HCT116 (cell line): ENCODE results near the gene COX10. TPM values are rescaled to one million over a fixed set of nuclear protein-coding genes. Genes with fewer than 3 reads are reported as not detected.

Experiments used
- ATAC-seq: fragments of 200-7000 bp; cut with Tn5 transposase; 2 replicates; pipeline ENCODE4 v1.9.1; 2020; ENCODE audit warnings: mild to moderate bottlenecking, moderate library complexity
- BruUV-seq: library from RNA; stranded (reverse); fragments of 400-500 nt; replicated peaks from 2 replicates; lab custom pipeline; 2021; lab: Mats Ljungman, UMichigan
- CTCF ChIA-PET: fragments of 300-600 bp; sonication (Branson Sonifier 250); formaldehyde crosslinking; loops from one replicate; lab custom pipeline; 2021; ENCODE audit warnings: antibody characterized with exemption; lab: Charles Lee
- POLR2A ChIA-PET: fragments of 300-600, 350-600 bp; sonication (Branson Sonifier 250); formaldehyde crosslinking; loops from one replicate; lab custom pipeline; 2021; ENCODE audit warnings: antibody characterized with exemption; lab: Charles Lee
- RAD21 ChIA-PET, 2 experiments: fragments of 300-600 bp; sonication (Branson Sonifier 250); formaldehyde crosslinking; loops; one replicate each; lab custom pipeline; 2023; ENCODE audit warnings: low total read pairs in 2 of 2; ENCODE audit not compliant: uncharacterized antibody in 2 of 2, unreplicated experiment in 2 of 2, low non-redundant PET in 1 of 2; lab: Charles Lee
- DNase-seq: peaks from one replicate; pipeline ENCODE4 v3.0.0-alpha.2; 2010; ENCODE audit warnings: low read depth, low spot score
- H2AFZ ChIP-seq: fragments of 200-600 bp; shearing (Covaris generic), sonication (generic); 2 replicates; pipeline ENCODE4 v1.6.1; 2017; ENCODE audit warnings: low read depth, mixed run types, mixed read lengths, antibody characterized with exemption, low read length; ENCODE audit not compliant: poor library complexity, severe bottlenecking
- H3K27ac ChIP-seq: 2 replicates; pipeline ENCODE4 v1.5.1; 2012; ENCODE audit warnings: low read depth, low read length
- H3K27me3 ChIP-seq: fragments of 200-600 bp; sonication (generic); 2 replicates; pipeline ENCODE4 v1.6.1; 2016; ENCODE audit warnings: mixed run types, low read length, mixed read lengths; ENCODE audit not compliant: insufficient read depth
- H3K36me3 ChIP-seq, 2 experiments: fragments of 200-500 bp in 1 of 2; fragments of 200-600 bp in 1 of 2; sonication (Bioruptor generic) in 1 of 2; sonication (generic) in 1 of 2; 2 replicates each; pipeline versions ENCODE4 v1.5.1 to v1.6.1; 2014 to 2016; ENCODE audit warnings: low read length in 2 of 2, inconsistent platforms in 1 of 2, mixed read lengths in 1 of 2, mixed run types in 1 of 2; ENCODE audit not compliant: insufficient read depth in 2 of 2, control insufficient read depth in 1 of 2
- H3K4me1 ChIP-seq, 2 experiments: fragments of 200-600 bp in 1 of 2; sonication (generic) in 1 of 2; 2 replicates each; pipeline versions ENCODE4 v1.5.1 to v1.6.1; 2012 to 2017; ENCODE audit warnings: low read length in 2 of 2, inconsistent platforms in 1 of 2, mild to moderate bottlenecking in 1 of 2, mixed read lengths in 1 of 2, mixed run types in 1 of 2, moderate library complexity in 1 of 2; ENCODE audit not compliant: insufficient read depth in 2 of 2, control insufficient read depth in 1 of 2
- H3K4me2 ChIP-seq: fragments of 200-600 bp; sonication (generic); 2 replicates; pipeline ENCODE4 v1.6.1; 2017; ENCODE audit warnings: mixed run types, low read length, mixed read lengths
- H3K4me3 ChIP-seq, 2 experiments: fragments of 200-600 bp in 1 of 2; sonication (generic) in 1 of 2; replicated peaks in 1 of 2; 2 replicates each; pipeline ENCODE4 v1.5.1; 2011 to 2016; ENCODE audit warnings: low read length in 2 of 2, control low read depth in 1 of 2, low read depth in 1 of 2, mild to moderate bottlenecking in 1 of 2, mixed read lengths in 1 of 2, mixed run types in 1 of 2
- H3K79me2 ChIP-seq: fragments of 200-600 bp; sonication (generic); 2 replicates; pipeline ENCODE4 v1.6.1; 2017; ENCODE audit warnings: mild to moderate bottlenecking, mixed run types, low read length, moderate library complexity, mixed read lengths; ENCODE audit not compliant: insufficient read depth
- H3K9ac ChIP-seq: fragments of 200-600 bp; sonication (generic); 2 replicates; pipeline ENCODE4 v1.6.1; 2016; ENCODE audit warnings: low read length, mixed read lengths
- H3K9me2 ChIP-seq: fragments of 200-600 bp; sonication (generic), shearing (Covaris generic); 2 replicates; pipeline ENCODE4 v1.6.1; 2017; ENCODE audit warnings: mixed run types, mild to moderate bottlenecking, moderate library complexity; ENCODE audit not compliant: insufficient read depth
- H3K9me3 ChIP-seq, 2 experiments: fragments of 200-500 bp in 1 of 2; fragments of 200-600 bp in 1 of 2; sonication (Bioruptor generic) in 1 of 2; sonication (generic) in 1 of 2; 2 replicates each; pipeline ENCODE4 v1.6.1; 2014 to 2017; ENCODE audit warnings: low read length in 2 of 2, mixed read lengths in 2 of 2, inconsistent platforms in 1 of 2, low read depth in 1 of 2, mild to moderate bottlenecking in 1 of 2, mixed run types in 1 of 2, moderate library complexity in 1 of 2; ENCODE audit not compliant: control insufficient read depth in 1 of 2, insufficient read depth in 1 of 2
- H4K20me1 ChIP-seq: fragments of 200-600 bp; sonication (generic), shearing (Covaris generic); 2 replicates; pipeline ENCODE4 v1.6.1; 2017; ENCODE audit warnings: mixed run types, mild to moderate bottlenecking, moderate library complexity; ENCODE audit not compliant: insufficient read depth
- CEBPB ChIP-seq: IDR thresholded peaks from 2 replicates; pipeline ENCODE4 v1.6.1; 2012; ENCODE audit warnings: low read depth
- EGR1 ChIP-seq: IDR thresholded peaks from 2 replicates; pipeline ENCODE4 v1.6.1; 2012; ENCODE audit warnings: low read depth
- EZH2 ChIP-seq: fragments of 200-600 bp; sonication (generic); IDR thresholded peaks from 2 replicates; pipeline ENCODE4 v1.6.1; 2017; ENCODE audit warnings: antibody characterized with exemption, mixed run types
- EZH2phosphoT487 ChIP-seq: fragments of 200-600 bp; IDR thresholded peaks from 2 replicates; pipeline ENCODE4 v1.6.1; 2018; ENCODE audit warnings: antibody characterized with exemption, borderline replicate concordance
- POLR2A ChIP-seq: IDR thresholded peaks from 2 replicates; pipeline ENCODE4 v1.7.0; 2011; ENCODE audit warnings: borderline replicate concordance; ENCODE audit not compliant: insufficient read depth, insufficient read length; ENCODE audit errors: extremely low read depth
- SIN3A ChIP-seq: IDR thresholded peaks from 2 replicates; pipeline ENCODE4 v1.6.1; 2012; ENCODE audit warnings: low read depth
- SRF ChIP-seq: IDR thresholded peaks from 2 replicates; pipeline ENCODE4 v1.6.1; 2012; ENCODE audit warnings: low read depth
- YY1 ChIP-seq: IDR thresholded peaks from 2 replicates; pipeline ENCODE4 v1.6.1; 2011; ENCODE audit warnings: low read length, low read depth, moderate library complexity, mild to moderate bottlenecking; ENCODE audit not compliant: insufficient replicate concordance; ENCODE audit errors: extremely low read depth
- intact Hi-C: fragments of 100-400 bp; cut with micrococcal nuclease; formaldehyde crosslinking; loops from 2 replicates; pipeline ENCODE4 v1.10.0; 2022
- total RNA-seq: library from RNA; stranded (reverse); gene quantifications from one replicate; pipeline ENCODE4 v1.2.1, GENCODE V29; 2021; ENCODE audit not compliant: unreplicated experiment
- TF ChIP-seq, protein P1 (sequence below): IDR thresholded peaks from 2 replicates; pipeline ENCODE4 v1.6.1; 2012
- TF ChIP-seq, protein P2 (sequence below), 3 experiments: fragments of 200-600 bp in 1 of 3; sonication (generic) in 1 of 3; IDR thresholded peaks in 2 of 3; conservative IDR thresholded peaks in 1 of 3; 2 replicates each; pipeline ENCODE4 v1.5.1; 2012 to 2017; ENCODE audit warnings: low read depth in 2 of 3, low read length in 2 of 3, antibody characterized with exemption in 1 of 3, borderline replicate concordance in 1 of 3, control low read depth in 1 of 3, mild to moderate bottlenecking in 1 of 3, mixed read lengths in 1 of 3, mixed run types in 1 of 3, moderate library complexity in 1 of 3; ENCODE audit not compliant: insufficient read depth in 1 of 3
- TF ChIP-seq, protein P3 (sequence below): IDR thresholded peaks from 2 replicates; pipeline ENCODE4 v1.6.1; 2012; ENCODE audit warnings: low read depth

The COX10 gene
- total RNA-seq, 1 experiment from 2014 or later = 22.4 TPM

DNA sequence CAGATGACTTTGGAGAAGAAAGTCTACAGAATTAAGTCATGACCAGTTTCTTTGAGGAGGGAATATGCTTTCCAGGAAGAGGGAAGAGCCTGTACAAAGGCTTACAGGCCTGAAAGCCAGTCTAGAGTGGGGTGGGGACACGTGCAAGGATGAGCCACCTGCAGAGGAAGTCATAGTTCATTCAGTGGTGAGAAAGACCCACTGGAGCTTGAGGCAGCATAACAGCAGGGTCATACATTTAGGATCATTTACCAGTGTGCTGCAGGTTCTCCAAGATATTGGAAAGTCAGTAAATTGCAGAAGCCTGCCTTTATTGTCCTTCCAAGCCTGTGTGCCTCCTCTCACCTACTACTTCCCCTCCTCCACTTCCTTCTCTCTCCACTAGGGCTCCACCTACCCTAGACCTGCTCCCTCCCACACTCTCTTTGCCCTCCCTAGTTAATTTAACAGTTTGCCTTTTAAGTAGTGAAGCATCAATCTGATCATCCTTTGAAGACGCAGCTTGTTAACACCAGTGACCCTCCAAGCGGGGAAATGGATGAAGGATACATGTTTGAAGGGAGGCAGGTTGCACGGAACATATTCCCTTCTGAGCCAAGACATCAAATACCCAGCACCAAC is 127.2 kb downstream of the COX10 start:
- Histone ChIP-seq H3K4me1 (no peaks in the 10 kb centered on the region), H3K9me3 (no peaks in the 10 kb centered on the region), H3K27ac (no peak overlapping the region), H3K4me3 (no peak overlapping the region), H3K36me3 (no peaks in the 10 kb centered on the region), H3K27me3 (no peaks in the 10 kb centered on the region), H4K20me1 (no peaks in the 10 kb centered on the region), H3K9ac (no peak overlapping the region), H3K9me2 (no peaks in the 10 kb centered on the region), H3K4me2 (no peak overlapping the region), H2AFZ (no peak overlapping the region), H3K79me2 (no peaks in the 10 kb centered on the region)
- ChIA-PET RAD21 (no interaction called here), POLR2A (no interaction called here), CTCF (no interaction called here)
- intact Hi-C loops = no loop called here
- ATAC-seq = peak; percentile 82
- DNase-seq = no peak
- TF ChIP-seq EZH2phosphoT487 (no peak), YY1 (no peak), POLR2A (no peak)
- TF ChIP-seq, protein P1, sequence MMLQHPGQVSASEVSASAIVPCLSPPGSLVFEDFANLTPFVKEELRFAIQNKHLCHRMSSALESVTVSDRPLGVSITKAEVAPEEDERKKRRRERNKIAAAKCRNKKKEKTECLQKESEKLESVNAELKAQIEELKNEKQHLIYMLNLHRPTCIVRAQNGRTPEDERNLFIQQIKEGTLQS = no peak
- TF ChIP-seq, protein P2, sequence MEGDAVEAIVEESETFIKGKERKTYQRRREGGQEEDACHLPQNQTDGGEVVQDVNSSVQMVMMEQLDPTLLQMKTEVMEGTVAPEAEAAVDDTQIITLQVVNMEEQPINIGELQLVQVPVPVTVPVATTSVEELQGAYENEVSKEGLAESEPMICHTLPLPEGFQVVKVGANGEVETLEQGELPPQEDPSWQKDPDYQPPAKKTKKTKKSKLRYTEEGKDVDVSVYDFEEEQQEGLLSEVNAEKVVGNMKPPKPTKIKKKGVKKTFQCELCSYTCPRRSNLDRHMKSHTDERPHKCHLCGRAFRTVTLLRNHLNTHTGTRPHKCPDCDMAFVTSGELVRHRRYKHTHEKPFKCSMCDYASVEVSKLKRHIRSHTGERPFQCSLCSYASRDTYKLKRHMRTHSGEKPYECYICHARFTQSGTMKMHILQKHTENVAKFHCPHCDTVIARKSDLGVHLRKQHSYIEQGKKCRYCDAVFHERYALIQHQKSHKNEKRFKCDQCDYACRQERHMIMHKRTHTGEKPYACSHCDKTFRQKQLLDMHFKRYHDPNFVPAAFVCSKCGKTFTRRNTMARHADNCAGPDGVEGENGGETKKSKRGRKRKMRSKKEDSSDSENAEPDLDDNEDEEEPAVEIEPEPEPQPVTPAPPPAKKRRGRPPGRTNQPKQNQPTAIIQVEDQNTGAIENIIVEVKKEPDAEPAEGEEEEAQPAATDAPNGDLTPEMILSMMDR (IDR thresholded peaks at IDR 0.05 in 2 of 3, conservative IDR thresholded peaks at IDR 0.05 in 1 of 3; ENCODE audit: borderline replicate concordance in 1 of 3, insufficient read depth in 1 of 3, low read depth in 2 of 3, low read length in 2 of 3) = peak in 2 of 3 experiments; percentile 48 to 55; a peak in 4 of 6 replicates
- no TSS peak for BruUV-seq

DNA sequence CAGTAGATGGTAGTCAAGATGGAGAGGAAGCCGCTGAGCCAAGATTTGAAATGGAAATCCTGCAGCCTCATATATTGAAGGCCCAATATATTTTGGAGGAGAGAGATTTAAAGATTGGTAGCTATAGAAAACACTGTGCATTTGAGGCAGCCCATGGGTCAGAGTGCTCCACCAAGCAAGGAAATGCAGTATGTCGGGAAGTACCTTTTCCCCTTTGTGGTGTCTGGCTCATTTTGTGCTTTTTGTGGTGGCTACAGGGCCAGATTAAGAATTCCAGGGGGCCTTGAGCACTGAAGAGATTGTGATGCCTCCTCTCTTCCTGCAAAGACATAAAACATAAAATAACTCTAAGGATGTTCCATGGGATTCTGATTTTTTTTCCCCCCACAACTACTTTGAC is 127.8 kb downstream of the COX10 start:
- DNase-seq (no peak), ATAC-seq (no peak)
- no peak overlapping the region for H3K27ac ChIP-seq
- no TSS peak for BruUV-seq
- no peaks in the 10 kb centered on the region for H3K9me2 ChIP-seq
- no peaks in the 10 kb centered on the region for H3K27me3 ChIP-seq
- H3K4me1 ChIP-seq = no peaks in the 10 kb centered on the region
- CTCF ChIA-PET = no interaction called here
- intact Hi-C loops = no loop called here
- POLR2A ChIA-PET = no interaction called here
- no peaks in the 10 kb centered on the region for H3K36me3 ChIP-seq
- no peak overlapping the region for H3K4me2 ChIP-seq
- H2AFZ ChIP-seq = no peak overlapping the region
- RAD21 ChIA-PET = no interaction called here
- no peaks in the 10 kb centered on the region for H3K9me3 ChIP-seq
- no peak overlapping the region for H3K9ac ChIP-seq
- no peaks in the 10 kb centered on the region for H4K20me1 ChIP-seq
- no peak overlapping the region for H3K4me3 ChIP-seq
- no peaks in the 10 kb centered on the region for H3K79me2 ChIP-seq
- TF ChIP-seq SIN3A (no peak), POLR2A (no peak), SRF (no peak), EZH2 (no peak), CEBPB (no peak), EGR1 (no peak), YY1 (no peak)
- TF ChIP-seq, protein P1 = no peak
- TF ChIP-seq, protein P3, sequence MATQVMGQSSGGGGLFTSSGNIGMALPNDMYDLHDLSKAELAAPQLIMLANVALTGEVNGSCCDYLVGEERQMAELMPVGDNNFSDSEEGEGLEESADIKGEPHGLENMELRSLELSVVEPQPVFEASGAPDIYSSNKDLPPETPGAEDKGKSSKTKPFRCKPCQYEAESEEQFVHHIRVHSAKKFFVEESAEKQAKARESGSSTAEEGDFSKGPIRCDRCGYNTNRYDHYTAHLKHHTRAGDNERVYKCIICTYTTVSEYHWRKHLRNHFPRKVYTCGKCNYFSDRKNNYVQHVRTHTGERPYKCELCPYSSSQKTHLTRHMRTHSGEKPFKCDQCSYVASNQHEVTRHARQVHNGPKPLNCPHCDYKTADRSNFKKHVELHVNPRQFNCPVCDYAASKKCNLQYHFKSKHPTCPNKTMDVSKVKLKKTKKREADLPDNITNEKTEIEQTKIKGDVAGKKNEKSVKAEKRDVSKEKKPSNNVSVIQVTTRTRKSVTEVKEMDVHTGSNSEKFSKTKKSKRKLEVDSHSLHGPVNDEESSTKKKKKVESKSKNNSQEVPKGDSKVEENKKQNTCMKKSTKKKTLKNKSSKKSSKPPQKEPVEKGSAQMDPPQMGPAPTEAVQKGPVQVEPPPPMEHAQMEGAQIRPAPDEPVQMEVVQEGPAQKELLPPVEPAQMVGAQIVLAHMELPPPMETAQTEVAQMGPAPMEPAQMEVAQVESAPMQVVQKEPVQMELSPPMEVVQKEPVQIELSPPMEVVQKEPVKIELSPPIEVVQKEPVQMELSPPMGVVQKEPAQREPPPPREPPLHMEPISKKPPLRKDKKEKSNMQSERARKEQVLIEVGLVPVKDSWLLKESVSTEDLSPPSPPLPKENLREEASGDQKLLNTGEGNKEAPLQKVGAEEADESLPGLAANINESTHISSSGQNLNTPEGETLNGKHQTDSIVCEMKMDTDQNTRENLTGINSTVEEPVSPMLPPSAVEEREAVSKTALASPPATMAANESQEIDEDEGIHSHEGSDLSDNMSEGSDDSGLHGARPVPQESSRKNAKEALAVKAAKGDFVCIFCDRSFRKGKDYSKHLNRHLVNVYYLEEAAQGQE = no peak
